Transverse colon (tissue), 1 donor: ENCODE measurements around the gene ARF6.

Experiments used
- EP300 ChIP-seq: sonication (generic); formaldehyde crosslinking; IDR thresholded peaks from one replicate; pipeline ENCODE4 v1.6.1; 2017; ENCODE audit warnings: antibody characterized with exemption, low read depth
- POLR2A ChIP-seq: fragments of 450-650 bp; IDR thresholded peaks from one replicate; pipeline ENCODE4 v1.6.1; 2016; ENCODE audit warnings: antibody characterized with exemption, mild to moderate bottlenecking, moderate library complexity

GRCh38 chr14:49853158-49853477 is 39.8 kb upstream of the ARF6 start:
- no peak for TF ChIP-seq POLR2A
- no peak for TF ChIP-seq EP300
